ENCODE measurements around the gene VPS37D.

VPS37D gene

GRCh38 chr7:73625276-73625675, 42.4 kb upstream of the VPS37D start:
- Histone ChIP-seq H3K18ac (ENCODE audit: low read depth in 1 of 2, low read length in 2 of 2) (no peak overlapping the region), H4K8ac (ENCODE audit: low read length) (no peak overlapping the region), H3K36me3 (ENCODE audit: control insufficient read depth in 1 of 2, insufficient read depth in 2 of 2, low read depth in 1 of 2, low read length in 2 of 2) (no peaks in the 10 kb centered on the region), H3K4me3 (ENCODE audit: insufficient read depth in 1 of 2, low read depth in 1 of 2, low read length in 2 of 2) (no peak overlapping the region), H2BK15ac (ENCODE audit: low read depth, poor library complexity, severe bottlenecking) (no peak overlapping the region), H3K4me1 (ENCODE audit: control insufficient read depth, insufficient read depth, low read depth, low read length) (peaks cover 17% of the 10 kb centered on the region), H3K23ac (ENCODE audit: low read length in 2 of 2) (no peak overlapping the region), H3K9me3 (ENCODE audit: control insufficient read depth, low read length) (no peaks in the 10 kb centered on the region), H3K27ac (ENCODE audit: low read length, poor library complexity, severe bottlenecking) (no peak overlapping the region), H3K79me1 (replicated peaks; ENCODE audit: low read length, poor library complexity, severe bottlenecking) (no peaks in the 10 kb centered on the region), H3K4ac (ENCODE audit: low read depth in 1 of 2, low read length in 2 of 2) (no peak overlapping the region), H4K91ac (ENCODE audit: low read length) (no peak overlapping the region), H2AFZ (ENCODE audit: low read depth, low read length) (no peak overlapping the region), H3K14ac (ENCODE audit: low read length in 2 of 2) (no peak overlapping the region), H2BK5ac (ENCODE audit: low read depth, low read length, poor library complexity, severe bottlenecking) (no peak overlapping the region), H2BK12ac (ENCODE audit: low read length in 2 of 2) (no peak overlapping the region), H3K27me3 (ENCODE audit: control insufficient read depth in 1 of 2, insufficient read depth in 1 of 2, low read length in 2 of 2) (peaks cover 68 to 70% of the 10 kb centered on the region in 2 experiments), H3K9ac (ENCODE audit: low read length) (no peak overlapping the region), H2BK120ac (ENCODE audit: low read depth, low read length) (no peak overlapping the region), H2AK5ac (ENCODE audit: low read length, severe bottlenecking) (no peak overlapping the region), H3K4me2 (ENCODE audit: low read length, poor library complexity, severe bottlenecking) (no peak overlapping the region)
- WGBS, result 98% methylated on average over 11 of the region's 11 CpGs
- no peak for DNase-seq

GRCh38 chr7:73626814-73627213, 40.8 kb upstream of the VPS37D start:
- no peak overlapping the region for H2BK12ac ChIP-seq (ENCODE audit: low read length in 2 of 2)
- no peak overlapping the region for H2AK5ac ChIP-seq (ENCODE audit: low read length, severe bottlenecking)
- no peaks in the 10 kb centered on the region for H3K79me1 ChIP-seq (replicated peaks; ENCODE audit: low read length, poor library complexity, severe bottlenecking)
- H3K14ac ChIP-seq (ENCODE audit: low read length in 2 of 2), result no peak overlapping the region
- H3K4me3 ChIP-seq (ENCODE audit: insufficient read depth in 1 of 2, low read depth in 1 of 2, low read length in 2 of 2), result no peak overlapping the region
- no peak overlapping the region for H4K8ac ChIP-seq (ENCODE audit: low read length)
- no peaks in the 10 kb centered on the region for H3K36me3 ChIP-seq (ENCODE audit: control insufficient read depth in 1 of 2, insufficient read depth in 2 of 2, low read depth in 1 of 2, low read length in 2 of 2)
- H3K4ac ChIP-seq (ENCODE audit: low read depth in 1 of 2, low read length in 2 of 2), result no peak overlapping the region
- peaks cover 61 to 74% of the 10 kb centered on the region in 2 experiments for H3K27me3 ChIP-seq (ENCODE audit: control insufficient read depth in 1 of 2, insufficient read depth in 1 of 2, low read length in 2 of 2)
- no peak overlapping the region for H2BK120ac ChIP-seq (ENCODE audit: low read depth, low read length)
- H3K9me3 ChIP-seq (ENCODE audit: control insufficient read depth, low read length), result no peaks in the 10 kb centered on the region
- no peak overlapping the region for H3K4me2 ChIP-seq (ENCODE audit: low read length, poor library complexity, severe bottlenecking)
- 48% methylated on average over 3 of the region's 3 CpGs for WGBS
- no peak overlapping the region for H2BK15ac ChIP-seq (ENCODE audit: low read depth, poor library complexity, severe bottlenecking)
- H3K9ac ChIP-seq (ENCODE audit: low read length), result no peak overlapping the region
- peaks cover 17% of the 10 kb centered on the region for H3K4me1 ChIP-seq (ENCODE audit: control insufficient read depth, insufficient read depth, low read depth, low read length)
- DNase-seq, result no peak
- H3K18ac ChIP-seq (ENCODE audit: low read depth in 1 of 2, low read length in 2 of 2), result no peak overlapping the region
- no peak overlapping the region for H4K91ac ChIP-seq (ENCODE audit: low read length)
- no peak overlapping the region for H3K27ac ChIP-seq (ENCODE audit: low read length, poor library complexity, severe bottlenecking)
- no peak overlapping the region for H3K23ac ChIP-seq (ENCODE audit: low read length in 2 of 2)
- no peak overlapping the region for H2AFZ ChIP-seq (ENCODE audit: low read depth, low read length)
- H2BK5ac ChIP-seq (ENCODE audit: low read depth, low read length, poor library complexity, severe bottlenecking), result no peak overlapping the region

GRCh38 chr7:73628504-73628903, 39.1 kb upstream of the VPS37D start:
- no peak overlapping the region for H3K4ac ChIP-seq (ENCODE audit: low read depth in 1 of 2, low read length in 2 of 2)
- no peaks in the 10 kb centered on the region for H3K9me3 ChIP-seq (ENCODE audit: control insufficient read depth, low read length)
- H2AK5ac ChIP-seq (ENCODE audit: low read length, severe bottlenecking), result no peak overlapping the region
- no peak overlapping the region for H3K9ac ChIP-seq (ENCODE audit: low read length)
- H2BK15ac ChIP-seq (ENCODE audit: low read depth, poor library complexity, severe bottlenecking), result no peak overlapping the region
- no peak overlapping the region for H3K27ac ChIP-seq (ENCODE audit: low read length, poor library complexity, severe bottlenecking)
- H2BK12ac ChIP-seq (ENCODE audit: low read length in 2 of 2), result no peak overlapping the region
- H3K4me1 ChIP-seq (ENCODE audit: control insufficient read depth, insufficient read depth, low read depth, low read length), result peaks cover 10% of the 10 kb centered on the region
- no peak overlapping the region for H3K18ac ChIP-seq (ENCODE audit: low read depth in 1 of 2, low read length in 2 of 2)
- no peak overlapping the region for H2AFZ ChIP-seq (ENCODE audit: low read depth, low read length)
- no peak overlapping the region for H2BK5ac ChIP-seq (ENCODE audit: low read depth, low read length, poor library complexity, severe bottlenecking)
- no peaks in the 10 kb centered on the region for H3K36me3 ChIP-seq (ENCODE audit: control insufficient read depth in 1 of 2, insufficient read depth in 2 of 2, low read depth in 1 of 2, low read length in 2 of 2)
- H3K79me1 ChIP-seq (replicated peaks; ENCODE audit: low read length, poor library complexity, severe bottlenecking), result no peaks in the 10 kb centered on the region
- no peak overlapping the region for H4K91ac ChIP-seq (ENCODE audit: low read length)
- WGBS, result 74% methylated on average over 4 of the region's 4 CpGs
- no peak overlapping the region for H3K4me2 ChIP-seq (ENCODE audit: low read length, poor library complexity, severe bottlenecking)
- no peak overlapping the region for H3K23ac ChIP-seq (ENCODE audit: low read length in 2 of 2)
- no peak overlapping the region for H4K8ac ChIP-seq (ENCODE audit: low read length)
- no peak for DNase-seq
- no peak overlapping the region for H3K14ac ChIP-seq (ENCODE audit: low read length in 2 of 2)
- H3K4me3 ChIP-seq (ENCODE audit: insufficient read depth in 1 of 2, low read depth in 1 of 2, low read length in 2 of 2), result no peak overlapping the region
- H3K27me3 ChIP-seq (ENCODE audit: control insufficient read depth in 1 of 2, insufficient read depth in 1 of 2, low read length in 2 of 2), result peaks cover 46 to 73% of the 10 kb centered on the region in 2 experiments
- no peak overlapping the region for H2BK120ac ChIP-seq (ENCODE audit: low read depth, low read length)

- Histone ChIP-seq H3K4me3 (ENCODE audit: insufficient read depth in 1 of 2, low read depth in 1 of 2, low read length in 2 of 2) (no peak overlapping the region), H3K4me1 (ENCODE audit: control insufficient read depth, insufficient read depth, low read depth, low read length) (peaks cover 6% of the 10 kb centered on the region), H2BK120ac (ENCODE audit: low read depth, low read length) (no peak overlapping the region), H4K91ac (ENCODE audit: low read length) (no peak overlapping the region), H3K4ac (ENCODE audit: low read depth in 1 of 2, low read length in 2 of 2) (no peak overlapping the region), H2BK12ac (ENCODE audit: low read length in 2 of 2) (no peak overlapping the region), H3K9ac (ENCODE audit: low read length) (no peak overlapping the region), H3K4me2 (ENCODE audit: low read length, poor library complexity, severe bottlenecking) (no peak overlapping the region), H2BK15ac (ENCODE audit: low read depth, poor library complexity, severe bottlenecking) (no peak overlapping the region), H2AK5ac (ENCODE audit: low read length, severe bottlenecking) (no peak overlapping the region), H3K14ac (ENCODE audit: low read length in 2 of 2) (no peak overlapping the region), H3K27ac (ENCODE audit: low read length, poor library complexity, severe bottlenecking) (no peak overlapping the region), H3K27me3 (ENCODE audit: control insufficient read depth in 1 of 2, insufficient read depth in 1 of 2, low read length in 2 of 2) (peaks cover 24 to 53% of the 10 kb centered on the region in 2 experiments), H3K79me1 (replicated peaks; ENCODE audit: low read length, poor library complexity, severe bottlenecking) (no peaks in the 10 kb centered on the region), H3K18ac (ENCODE audit: low read depth in 1 of 2, low read length in 2 of 2) (no peak overlapping the region), H3K23ac (ENCODE audit: low read length in 2 of 2) (no peak overlapping the region), H2AFZ (ENCODE audit: low read depth, low read length) (no peak overlapping the region), H2BK5ac (ENCODE audit: low read depth, low read length, poor library complexity, severe bottlenecking) (no peak overlapping the region), H3K9me3 (ENCODE audit: control insufficient read depth, low read length) (no peaks in the 10 kb centered on the region), H3K36me3 (ENCODE audit: control insufficient read depth in 1 of 2, insufficient read depth in 2 of 2, low read depth in 1 of 2, low read length in 2 of 2) (no peaks in the 10 kb centered on the region), H4K8ac (ENCODE audit: low read length) (no peak overlapping the region)
- WGBS, result 56% methylated on average over 1 of the region's 1 CpG
- no peak for DNase-seq
Observed at GRCh38 chr7:73631558-73631957, 36.1 kb upstream of the VPS37D start.
